ENCODE measurements around the gene MYH9. TPM values are rescaled to one million over a fixed set of nuclear protein-coding genes. Genes with fewer than 3 reads are reported as not detected.
A peak's percentile ranks its signal among the peaks of the same experiment; 100 is the strongest.

Gene MYH9
- total RNA-seq, 2 donors from 2014 or later: 581 to 641 TPM

GRCh38 chr22:36327922-36328551 lies 59.7 kb downstream of the MYH9 start:
- ATAC-seq: no peak
- intact Hi-C loops (cut with DNase I, micrococcal nuclease): no loop called here
- peak in 1 of 2 donors; percentile 61 for DNase-seq

- no peak for ATAC-seq
- no peak for DNase-seq
- intact Hi-C loops (cut with DNase I, micrococcal nuclease): no loop called here
Measured at GRCh38 chr22:36326178-36327161, 61.3 kb downstream of the MYH9 start.

DNA sequence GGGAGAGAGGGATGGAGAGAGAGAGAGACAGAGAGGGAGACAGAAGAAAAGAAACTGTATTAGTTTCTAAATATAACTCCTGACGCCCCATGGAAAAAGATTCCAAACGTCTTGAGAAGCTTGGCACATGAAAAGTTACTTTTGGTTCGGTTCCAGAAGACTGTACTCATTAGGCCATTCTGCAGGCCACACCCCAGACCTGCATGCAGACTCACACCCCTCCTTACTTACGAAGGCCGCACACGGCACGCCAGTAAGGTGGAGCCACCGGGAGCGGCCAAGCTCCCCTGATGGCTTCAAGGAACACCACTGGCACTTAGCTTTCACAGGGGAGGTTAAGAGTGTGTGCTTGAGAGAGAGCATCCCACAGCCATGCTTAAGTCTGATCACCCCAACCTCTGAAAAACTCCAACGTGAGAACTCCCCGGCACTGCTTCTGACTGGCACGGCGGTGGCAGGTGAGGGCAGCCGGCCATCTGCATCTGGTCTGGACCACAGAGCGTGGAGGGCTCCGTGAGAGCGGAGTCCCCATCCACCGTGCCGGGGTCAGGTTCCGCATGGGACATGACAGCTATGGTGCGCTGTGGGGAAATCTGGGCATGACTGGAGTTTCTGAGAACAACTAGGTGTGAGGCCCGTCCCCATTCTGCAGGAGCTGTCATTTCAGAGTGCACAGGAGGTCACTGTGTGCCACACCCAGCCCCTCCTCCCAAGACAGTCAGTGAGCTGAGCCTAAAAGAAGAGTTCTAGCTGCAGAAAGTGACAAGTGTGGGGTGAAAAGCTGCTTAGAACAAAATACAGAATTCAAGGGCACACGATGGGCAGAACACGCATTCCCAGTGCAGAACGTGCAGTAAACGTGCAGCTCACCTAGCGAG lies 62.4 kb downstream of the MYH9 start:
- ATAC-seq: peak; percentile 87
- DNase-seq: peak; percentile 74 to 89
- intact Hi-C loops (cut with DNase I, micrococcal nuclease): no loop called here

DNA sequence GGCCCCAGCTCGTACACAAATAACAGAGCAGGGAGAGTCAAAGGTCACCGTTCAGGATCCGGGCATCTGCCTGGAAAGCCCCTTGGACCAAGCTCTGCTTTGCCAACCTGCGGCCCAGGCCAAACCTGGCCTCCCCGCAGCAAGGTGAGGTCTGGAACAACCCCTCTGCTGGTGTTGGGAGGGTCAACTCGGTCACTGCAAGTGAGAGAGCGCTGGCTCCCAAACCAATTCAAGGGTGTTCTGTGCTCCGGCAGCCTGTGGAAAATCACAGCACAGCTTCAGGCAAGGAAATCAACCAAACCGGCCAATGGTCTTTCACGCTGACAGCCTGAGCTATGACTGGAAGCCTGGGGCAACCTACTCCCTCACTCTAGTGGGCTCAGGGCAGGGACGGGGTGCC lies 63.4 kb downstream of the MYH9 start:
- no peak for DNase-seq
- no peak for ATAC-seq
- intact Hi-C loops (cut with DNase I, micrococcal nuclease): loop anchor here in 1 of 2 donors (5.0 kb wide), 1 partner anchor 48 kb away; no protein-coding TSS in a partner anchor

GRCh38 chr22:36323855-36324331 lies 63.9 kb downstream of the MYH9 start:
- intact Hi-C loops (cut with DNase I, micrococcal nuclease): loop anchor here in 1 of 2 donors (5.0 kb wide), 1 partner anchor 48 kb away; no protein-coding TSS in a partner anchor
- no peak for ATAC-seq
- no peak for DNase-seq

GRCh38 chr22:36323182-36323854 lies 64.4 kb downstream of the MYH9 start:
- no peak for ATAC-seq
- DNase-seq: peak in 1 of 2 donors; percentile 75
- intact Hi-C loops (cut with DNase I, micrococcal nuclease): loop anchor here in 1 of 2 donors (5.0 kb wide), 1 partner anchor 49 kb away; no protein-coding TSS in a partner anchor

DNA sequence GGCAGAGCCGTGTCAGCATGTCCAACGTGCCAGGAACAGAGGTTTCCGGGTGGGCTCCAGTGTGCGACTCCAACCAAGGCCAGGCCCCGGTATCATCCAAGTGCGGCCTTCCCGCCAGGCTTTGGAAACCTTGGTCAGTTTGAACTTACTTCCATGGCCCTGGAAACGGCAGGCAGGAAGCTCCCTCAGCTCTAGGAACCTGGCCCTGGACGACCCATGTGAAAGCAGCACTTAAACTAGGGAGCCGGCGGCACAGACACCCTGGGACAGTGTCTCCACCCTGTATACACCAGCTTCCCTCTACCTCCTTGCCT lies 65.2 kb downstream of the MYH9 start:
- no peak for DNase-seq
- intact Hi-C loops (cut with DNase I, micrococcal nuclease): loop anchor here in 1 of 2 donors (5.0 kb wide), 1 partner anchor 50 kb away; no protein-coding TSS in a partner anchor
- no peak for ATAC-seq

- intact Hi-C loops (cut with DNase I, micrococcal nuclease): loop anchor here in 1 of 2 donors (5.0 kb wide), 1 partner anchor 50 kb away; no protein-coding TSS in a partner anchor
- DNase-seq: no peak
- no peak for ATAC-seq
Measured at GRCh38 chr22:36321797-36322601, 65.8 kb downstream of the MYH9 start.

DNA sequence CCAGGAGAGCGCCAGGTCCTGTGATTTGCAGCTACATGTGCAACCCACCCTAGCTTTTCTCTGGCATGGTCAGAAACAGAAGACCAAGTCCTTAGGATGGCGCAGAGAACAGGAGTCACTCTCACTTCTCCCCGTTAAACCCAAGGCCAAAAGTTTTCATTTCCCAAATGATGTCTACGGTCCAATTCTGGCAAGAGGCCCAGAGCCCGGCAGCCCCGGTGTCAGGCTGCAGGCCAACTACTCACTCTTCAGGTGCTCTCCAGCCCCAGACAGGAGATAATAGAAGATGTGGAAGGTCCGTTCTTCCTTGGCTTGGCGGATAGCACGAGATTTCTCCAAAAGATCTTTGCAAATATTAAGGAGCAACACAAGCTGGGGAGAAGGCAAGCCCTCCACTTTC lies 67.2 kb downstream of the MYH9 start:
- DNase-seq (no peak), ATAC-seq (no peak)
- intact Hi-C loops (cut with DNase I, micrococcal nuclease): loop anchor here in 1 of 2 donors (5.0 kb wide), 1 partner anchor 52 kb away; no protein-coding TSS in a partner anchor

GRCh38 chr22:36319595-36320497 lies 67.9 kb downstream of the MYH9 start:
- no peak for ATAC-seq
- intact Hi-C loops (cut with DNase I, micrococcal nuclease): loop anchor here in 1 of 2 donors (5.0 kb wide), 1 partner anchor 52 kb away; no protein-coding TSS in a partner anchor
- DNase-seq: no peak

DNA sequence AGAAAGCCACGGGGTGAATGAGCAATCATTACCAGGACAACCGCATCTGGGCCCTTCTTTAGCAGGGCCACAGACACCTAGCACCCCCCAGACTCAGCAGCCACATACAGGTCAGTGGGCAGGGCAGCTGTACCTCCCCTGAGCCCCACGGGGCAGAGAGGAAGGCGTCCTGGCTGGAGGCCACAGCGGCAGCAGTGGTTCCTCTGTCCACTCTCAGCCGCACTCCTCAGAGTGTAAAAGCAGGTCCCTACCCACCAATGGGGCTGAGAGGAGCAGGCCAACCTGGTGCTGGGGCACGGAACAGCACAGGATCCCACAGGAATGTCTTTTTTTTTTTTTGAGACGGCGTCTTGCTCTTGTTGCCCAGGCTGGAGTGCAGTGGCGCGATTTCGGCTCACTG lies 69.3 kb downstream of the MYH9 start:
- intact Hi-C loops (cut with DNase I, micrococcal nuclease): no loop called here
- no peak for DNase-seq
- ATAC-seq: no peak

- DNase-seq (no peak), ATAC-seq (peak; percentile 14)
- intact Hi-C loops (cut with DNase I, micrococcal nuclease): no loop called here
Measured at GRCh38 chr22:36317658-36318271, 70.0 kb downstream of the MYH9 start.

DNA sequence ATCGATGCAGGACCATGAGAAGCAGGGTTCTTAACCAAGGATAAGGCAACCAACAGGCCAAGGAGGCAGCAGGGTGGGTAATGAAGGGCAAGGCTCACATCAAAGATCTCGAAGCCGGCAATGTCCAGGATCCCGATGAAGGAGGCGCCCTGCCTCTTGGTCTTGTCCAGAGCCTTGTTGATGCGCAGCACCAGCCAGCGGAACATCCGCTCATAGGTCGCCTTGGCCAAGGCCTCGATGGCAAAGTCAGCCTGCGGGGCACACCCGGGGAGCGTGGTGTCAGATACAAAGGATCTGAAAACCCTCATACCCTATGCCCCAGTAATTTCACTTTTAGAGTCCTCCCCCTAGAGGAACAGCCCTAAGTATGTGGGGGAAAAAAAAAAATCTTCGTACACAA lies 71.3 kb downstream of the MYH9 start:
- intact Hi-C loops (cut with DNase I, micrococcal nuclease): no loop called here
- DNase-seq: no peak
- no peak for ATAC-seq

- intact Hi-C loops (cut with DNase I, micrococcal nuclease): no loop called here
- no peak for ATAC-seq
Measured at GRCh38 chr22:36315325-36315724, 72.4 kb downstream of the MYH9 start.

DNA sequence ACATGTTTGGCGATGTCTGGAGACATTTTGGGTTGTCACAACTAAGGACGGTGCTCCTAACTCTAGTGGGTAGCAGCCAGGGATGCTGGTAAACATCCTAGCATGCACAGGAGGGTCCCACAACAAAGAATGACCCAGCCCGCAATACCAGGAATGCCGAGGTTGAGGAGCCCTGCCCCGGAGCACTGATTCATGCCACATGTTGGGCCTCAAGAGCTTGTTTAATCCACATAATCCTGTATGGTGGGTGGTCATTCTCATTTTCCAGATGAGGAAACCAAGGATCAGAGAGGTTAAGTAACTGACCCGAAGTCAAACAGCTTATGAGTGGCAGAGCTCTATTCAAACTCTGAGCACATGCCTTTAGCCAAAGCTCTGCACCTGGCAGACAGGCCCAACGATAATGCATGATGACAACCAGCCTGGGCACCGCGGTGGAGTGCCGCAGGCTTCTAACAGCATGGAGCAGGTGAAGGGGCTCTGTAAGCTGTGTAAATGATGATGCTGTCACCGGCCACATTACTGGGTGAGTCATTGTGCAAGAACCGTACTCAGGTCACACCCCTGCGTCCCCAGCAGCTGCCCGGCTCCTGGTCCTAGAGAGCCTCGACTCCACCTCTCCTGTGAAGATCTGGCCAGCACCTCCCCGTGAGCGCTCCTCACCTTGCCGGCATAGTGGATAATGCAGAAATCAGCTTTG lies 76.2 kb downstream of the MYH9 start:
- ATAC-seq (no peak), DNase-seq (no peak)
- intact Hi-C loops (cut with DNase I, micrococcal nuclease): no loop called here

More at GRCh38 chr22:36315325-36315724, 72.4 kb downstream of the MYH9 start:
- no peak for DNase-seq

Data from left colon (tissue), 2 donors.